Activated naive CD8-positive, alpha-beta T cell treated with anti-CD3 and anti-CD28 coated beads, Interleukin-2, amount 10 ng/mL, durations not matched to agents 7 days and 5 days (primary cell): ENCODE measurements around the gene YTHDC2. TPM values are rescaled to one million over a fixed set of nuclear protein-coding genes. Genes with fewer than 3 reads are reported as not detected.

Experiments used
- ATAC-seq: fragments of 150-1000 bp; cut with Tn5 transposase; one replicate; pipeline ENCODE4 v1.10.0; 2021; ENCODE audit warnings: low read depth, moderate library complexity
- POLR2A ChIA-PET: fragments of 350-600 bp; sonication (Branson Sonifier 250); formaldehyde crosslinking; loops from one replicate; lab custom pipeline; 2021; ENCODE audit warnings: antibody characterized with exemption; lab: Charles Lee
- DNase-seq: peaks from one replicate; pipeline ENCODE4 v3.0.0; 2021
- H3K27ac Mint-ChIP-seq: one replicate; pipeline ENCODE4 v1.8.0; 2022; ENCODE audit warnings: mild to moderate bottlenecking, mixed read lengths
- H3K27me3 Mint-ChIP-seq: one replicate; pipeline ENCODE4 v1.8.0; 2022; ENCODE audit warnings: mild to moderate bottlenecking, moderate library complexity, mixed read lengths
- H3K36me3 Mint-ChIP-seq: one replicate; pipeline ENCODE4 v1.8.0; 2021; ENCODE audit warnings: mild to moderate bottlenecking, mixed read lengths
- H3K4me1 Mint-ChIP-seq: one replicate; pipeline ENCODE4 v1.8.0; 2021; ENCODE audit warnings: mixed read lengths
- H3K4me3 Mint-ChIP-seq: one replicate; pipeline ENCODE4 v1.8.0; 2022; ENCODE audit warnings: mild to moderate bottlenecking, moderate library complexity, mixed read lengths
- H3K9me3 Mint-ChIP-seq: one replicate; pipeline ENCODE4 v1.8.0; 2021; ENCODE audit warnings: mixed read lengths
- total RNA-seq, 2 experiments: library from RNA; stranded (reverse); gene quantifications; one replicate each; pipeline ENCODE4 v1.2.3, GENCODE V29; 2021

The YTHDC2 gene
- total RNA-seq = 10 to 100 TPM; 37.7 to 37.9 TPM

DNA sequence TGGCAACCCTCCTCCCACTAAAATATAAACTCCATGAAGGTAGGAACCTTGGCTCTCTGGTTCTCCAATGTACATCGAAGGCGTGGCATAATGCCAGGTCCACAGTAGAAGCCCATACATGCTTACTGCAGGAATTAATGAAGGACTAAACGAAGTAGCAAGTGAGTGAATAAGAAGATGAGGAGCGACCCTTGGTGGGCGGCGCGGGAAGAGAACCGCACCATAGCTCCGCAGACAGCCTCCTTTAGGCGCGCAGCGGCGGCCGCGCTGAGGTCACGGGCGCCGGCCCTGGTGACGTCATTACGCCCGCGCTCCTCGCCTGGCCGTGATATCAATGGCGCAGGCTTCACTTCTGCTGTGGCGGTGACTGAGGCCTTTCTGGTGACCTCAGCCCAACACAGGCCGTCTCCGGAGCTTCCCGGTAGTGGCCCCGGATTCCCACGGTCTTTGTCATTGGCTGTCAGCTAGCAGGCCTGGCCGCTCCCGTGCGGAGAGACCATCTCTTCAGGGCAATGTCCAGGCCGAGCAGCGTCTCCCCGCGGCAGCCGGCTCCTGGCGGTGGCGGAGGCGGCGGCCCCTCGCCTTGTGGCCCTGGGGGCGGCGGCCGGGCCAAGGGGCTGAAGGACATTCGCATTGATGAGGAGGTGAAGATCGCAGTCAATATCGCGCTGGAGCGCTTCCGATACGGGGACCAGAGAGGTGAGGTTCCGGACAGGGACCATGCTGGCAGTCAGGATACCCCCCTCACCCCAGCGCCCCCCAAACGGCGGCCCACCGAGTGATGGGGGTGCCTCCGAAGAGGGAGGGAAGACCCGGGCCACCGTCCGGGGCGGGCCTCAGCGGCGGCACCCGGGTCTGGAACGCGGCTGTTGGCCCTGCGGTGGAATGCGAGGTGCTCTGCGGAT is at the start of gene YTHDC2:
Gene YTHDC2, plus strand, starts transcription at position 311 of the 905 bp plus-strand sequence. Its CDS starts 202 bp downstream, at position 513.
- H3K36me3 Mint-ChIP-seq = peaks cover 16% of the 10 kb centered on the region
- H3K27me3 Mint-ChIP-seq = peaks cover 22% of the 10 kb centered on the region
- peaks cover 26% of the 10 kb centered on the region for H3K4me1 Mint-ChIP-seq
- DNase-seq (peak; percentile 89), ATAC-seq (peak; percentile 98)
- peak within 1 kb of the TSS; percentile 93 for H3K4me3 Mint-ChIP-seq
- POLR2A ChIA-PET = interaction anchor here (0.6 to 1.8 kb wide), 8 partner anchors 11 to 538 kb away, joined by 3 to 12 read pairs (median 3); partner anchors contain the start of gene DCP2
- no peaks in the 10 kb centered on the region for H3K9me3 Mint-ChIP-seq
- H3K27ac Mint-ChIP-seq = peak within 1 kb of the TSS; percentile 86

DNA sequence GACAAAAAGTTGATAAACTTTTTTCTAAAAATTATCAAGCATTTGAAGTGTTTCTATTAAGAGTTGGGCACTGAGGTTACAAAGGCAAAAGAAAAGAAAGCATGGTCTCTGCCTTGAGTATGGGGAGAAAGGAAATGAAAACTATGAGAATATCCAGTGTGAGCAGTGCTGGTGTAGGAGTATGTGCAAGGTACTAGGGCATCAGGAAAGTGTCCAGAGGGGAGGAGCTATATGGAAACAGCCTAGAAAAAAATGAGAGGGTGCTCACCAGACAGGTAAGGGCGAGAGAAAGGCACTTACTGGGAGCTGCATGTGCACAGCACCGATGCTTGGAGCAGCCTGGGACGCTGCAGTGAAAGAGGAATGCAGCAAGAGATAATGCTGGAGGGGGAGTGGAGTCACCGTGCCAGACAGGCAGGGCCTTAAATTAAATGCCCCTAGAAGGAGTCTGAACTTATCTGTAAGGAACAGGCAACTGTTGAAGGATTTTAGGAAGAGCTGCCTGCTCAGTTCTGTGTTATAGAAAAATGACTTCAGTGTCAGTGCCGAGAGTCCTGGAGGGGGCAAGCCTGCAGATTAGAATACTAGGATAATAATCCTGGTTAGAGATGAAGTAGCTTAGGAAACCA is 39.3 kb upstream of the YTHDC2 start:
- H3K36me3 Mint-ChIP-seq = no peaks in the 10 kb centered on the region
- H3K4me1 Mint-ChIP-seq = no peaks in the 10 kb centered on the region
- peaks cover 2% of the 10 kb centered on the region for H3K9me3 Mint-ChIP-seq
- H3K4me3 Mint-ChIP-seq = no peak overlapping the region
- peaks cover 54% of the 10 kb centered on the region for H3K27me3 Mint-ChIP-seq
- DNase-seq (no peak), ATAC-seq (no peak)
- no peak overlapping the region for H3K27ac Mint-ChIP-seq
- POLR2A ChIA-PET = no interaction called here

DNA sequence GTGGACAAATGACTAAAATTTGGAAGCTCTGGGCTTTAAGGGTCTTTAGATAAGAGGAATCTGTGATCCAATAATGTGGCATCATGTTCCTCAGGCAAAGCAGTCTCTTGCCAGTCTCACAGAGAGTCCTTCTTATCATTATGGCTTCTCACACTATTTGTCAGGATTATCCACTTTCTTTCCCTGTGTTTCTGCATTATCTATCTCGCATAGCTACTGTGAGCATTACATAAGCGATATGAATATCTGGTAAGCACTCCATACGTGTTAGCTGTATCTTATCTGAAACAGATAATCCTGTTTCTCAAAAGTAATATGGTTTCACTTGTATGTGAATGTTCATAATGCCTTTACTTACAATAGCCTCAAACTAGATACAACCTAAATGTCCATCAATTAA is 34.8 kb upstream of the YTHDC2 start:
- H3K4me1 Mint-ChIP-seq = no peaks in the 10 kb centered on the region
- POLR2A ChIA-PET = no interaction called here
- ATAC-seq (no peak), DNase-seq (no peak)
- no peaks in the 10 kb centered on the region for H3K36me3 Mint-ChIP-seq
- no peak overlapping the region for H3K4me3 Mint-ChIP-seq
- no peaks in the 10 kb centered on the region for H3K9me3 Mint-ChIP-seq
- peaks cover 70% of the 10 kb centered on the region for H3K27me3 Mint-ChIP-seq
- no peak overlapping the region for H3K27ac Mint-ChIP-seq

DNA sequence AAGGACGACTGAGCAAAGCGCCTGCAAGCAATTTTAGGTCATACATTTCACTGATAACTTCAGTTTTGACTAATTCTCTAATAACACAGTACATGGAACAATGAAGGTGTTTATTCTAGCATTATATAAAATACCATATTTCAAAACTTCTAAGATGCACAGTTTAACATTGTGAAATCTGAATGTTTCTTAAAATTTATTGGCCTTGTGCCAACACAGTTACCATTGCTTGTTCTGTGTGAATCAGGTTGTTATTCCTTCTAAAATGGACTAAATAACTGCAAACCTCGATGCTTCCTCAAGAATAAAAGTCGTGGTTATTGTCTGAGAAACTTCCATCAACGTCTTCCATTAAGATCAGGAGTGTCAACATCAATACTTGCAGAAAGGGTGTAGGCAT is 33.3 kb upstream of the YTHDC2 start:
- no peak overlapping the region for H3K27ac Mint-ChIP-seq
- H3K4me3 Mint-ChIP-seq = no peak overlapping the region
- ATAC-seq (no peak), DNase-seq (no peak)
- H3K36me3 Mint-ChIP-seq = no peaks in the 10 kb centered on the region
- H3K4me1 Mint-ChIP-seq = no peaks in the 10 kb centered on the region
- peaks cover 70% of the 10 kb centered on the region for H3K27me3 Mint-ChIP-seq
- H3K9me3 Mint-ChIP-seq = no peaks in the 10 kb centered on the region
- POLR2A ChIA-PET = no interaction called here

DNA sequence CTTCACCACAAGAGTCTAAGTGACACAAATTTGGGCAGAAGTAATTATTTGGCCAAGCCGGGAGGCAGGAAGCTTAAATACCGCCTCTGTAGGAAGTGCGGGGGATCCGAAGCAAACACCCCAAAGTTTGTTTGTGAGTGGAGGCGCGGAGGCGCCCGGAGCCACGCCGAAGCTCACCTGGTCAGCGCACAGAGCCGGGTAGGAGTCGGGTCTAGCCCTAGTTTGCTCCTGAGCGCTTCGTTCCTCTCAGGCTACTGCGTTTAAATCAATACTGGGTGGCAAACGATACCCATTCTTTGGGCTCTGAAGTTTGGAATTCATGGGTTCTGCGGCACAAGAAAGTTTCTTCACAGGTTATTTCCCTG is 26.1 kb upstream of the YTHDC2 start:
- ATAC-seq = no peak
- peaks cover 9% of the 10 kb centered on the region for H3K36me3 Mint-ChIP-seq
- DNase-seq = no peak
- peak overlapping the region; percentile 68 for H3K4me3 Mint-ChIP-seq
- H3K27ac Mint-ChIP-seq = no peak overlapping the region
- peaks cover 19% of the 10 kb centered on the region for H3K9me3 Mint-ChIP-seq
- POLR2A ChIA-PET = no interaction called here
- peaks cover 75% of the 10 kb centered on the region for H3K27me3 Mint-ChIP-seq
- peaks cover 14% of the 10 kb centered on the region for H3K4me1 Mint-ChIP-seq

DNA sequence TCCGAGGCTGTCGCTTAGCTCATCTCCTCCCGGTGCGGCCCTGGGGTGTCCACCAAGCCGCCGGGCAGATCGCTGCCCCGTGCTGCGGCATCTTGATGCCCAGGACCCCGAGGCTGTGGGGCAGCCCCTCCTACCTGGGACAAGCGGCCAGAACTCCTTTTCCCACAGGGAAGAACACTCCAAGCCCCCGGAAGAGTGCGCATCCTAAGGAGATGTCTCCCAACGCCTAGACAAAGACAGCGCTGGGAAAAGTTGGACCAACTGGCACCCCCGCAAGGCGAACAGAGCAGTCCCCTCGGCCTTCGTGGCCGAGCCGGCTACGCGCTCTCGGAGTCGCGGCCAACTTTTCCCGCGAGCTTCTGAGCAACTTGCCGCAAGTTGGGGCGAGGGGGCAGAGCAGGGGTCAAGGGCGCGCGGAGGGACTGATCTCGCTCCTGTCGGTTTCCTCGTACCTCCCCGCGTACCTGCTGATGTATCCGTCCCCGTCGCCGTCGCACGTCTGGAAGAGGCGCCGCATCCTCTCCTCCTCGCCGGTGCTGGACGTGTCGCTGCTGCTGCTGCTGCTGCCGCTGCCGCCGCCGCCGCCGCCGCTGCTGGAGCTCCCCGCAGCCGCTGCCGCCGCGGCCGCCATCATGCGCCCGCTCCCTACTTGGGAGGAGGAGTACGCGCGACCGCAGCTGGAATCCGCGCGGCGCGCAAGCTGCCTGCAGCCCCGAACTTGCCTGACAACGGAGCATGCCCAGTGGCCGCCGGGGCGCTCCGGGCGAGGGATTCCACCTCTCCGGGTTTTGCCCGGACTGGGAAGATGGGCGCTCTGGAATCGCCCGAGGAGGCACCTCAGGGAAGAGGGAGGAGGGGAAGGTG is 25.5 kb upstream of the YTHDC2 start, which contains the start of gene MCC:
Gene MCC, minus strand, starts transcription at position 673 of the 864 bp plus-strand sequence.
- no peak within 1 kb of the TSS for H3K27ac Mint-ChIP-seq
- peaks cover 9% of the 10 kb centered on the region for H3K36me3 Mint-ChIP-seq
- peaks cover 19% of the 10 kb centered on the region for H3K9me3 Mint-ChIP-seq
- POLR2A ChIA-PET = no interaction called here
- H3K27me3 Mint-ChIP-seq = peaks cover 73% of the 10 kb centered on the region
- ATAC-seq = peak; percentile 52
- peak within 1 kb of the TSS; percentile 75 for H3K4me3 Mint-ChIP-seq
- H3K4me1 Mint-ChIP-seq = peaks cover 14% of the 10 kb centered on the region
- DNase-seq = peak; percentile 60

DNA sequence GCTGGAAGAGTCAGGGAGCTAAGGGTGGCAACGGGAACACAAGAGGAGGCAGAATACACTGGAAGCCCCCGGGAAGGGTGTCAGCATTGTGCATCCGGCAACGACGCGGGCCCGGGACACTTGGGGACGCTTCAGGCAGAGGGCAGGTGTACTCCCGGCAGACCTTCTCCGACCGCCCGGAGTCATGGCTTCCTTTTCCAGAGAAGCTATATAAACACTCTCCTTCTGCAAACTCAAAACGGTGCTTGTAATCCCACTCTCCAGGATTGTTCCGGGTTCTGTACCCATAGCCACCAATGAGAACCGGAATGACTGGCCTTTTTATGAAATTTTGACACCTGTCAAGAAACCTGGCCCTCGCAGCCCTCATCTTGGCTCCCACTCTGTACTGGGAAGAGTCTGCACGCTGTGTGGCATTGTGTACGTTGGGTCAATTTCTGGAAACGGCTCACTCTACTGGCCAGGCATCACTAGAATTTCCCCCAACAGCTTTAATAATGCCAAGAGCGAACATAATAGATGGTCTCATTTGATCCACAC is 24.8 kb upstream of the YTHDC2 start:
- DNase-seq = no peak

DNA sequence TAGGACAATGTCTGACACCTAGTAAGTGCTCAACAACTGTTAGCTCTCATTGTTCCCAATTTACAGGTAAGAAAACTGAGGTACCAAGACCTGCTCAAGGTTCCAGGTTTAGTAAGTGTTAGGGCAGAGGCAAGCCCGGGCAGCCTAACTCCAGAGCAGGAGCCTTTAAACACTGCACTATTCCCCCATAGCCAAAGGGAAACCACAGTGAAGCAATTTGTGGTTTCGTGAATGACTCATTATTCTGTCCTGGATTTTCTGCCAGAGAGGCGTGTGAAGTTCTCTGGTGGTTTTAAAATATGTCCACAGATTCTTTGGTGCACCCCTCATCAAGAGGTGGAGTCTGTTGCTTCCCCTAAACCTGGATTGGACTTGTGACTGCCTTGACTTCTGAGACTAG is 24.2 kb upstream of the YTHDC2 start:
- peaks cover 73% of the 10 kb centered on the region for H3K27me3 Mint-ChIP-seq
- H3K27ac Mint-ChIP-seq = no peak overlapping the region
- peaks cover 9% of the 10 kb centered on the region for H3K36me3 Mint-ChIP-seq
- peaks cover 14% of the 10 kb centered on the region for H3K4me1 Mint-ChIP-seq
- peak overlapping the region; percentile 3 for H3K4me3 Mint-ChIP-seq
- DNase-seq (no peak), ATAC-seq (peak; percentile 71)
- POLR2A ChIA-PET = interaction anchor here (1.4 kb wide), 1 partner anchor 24 kb away, joined by 3 read pairs; the partner anchor contains the start of gene YTHDC2
- H3K9me3 Mint-ChIP-seq = peaks cover 19% of the 10 kb centered on the region

More for the DNA sequence above, 24.8 kb upstream of the YTHDC2 start:
- H3K4me1 Mint-ChIP-seq = peaks cover 14% of the 10 kb centered on the region
- peak overlapping the region; percentile 75 for H3K4me3 Mint-ChIP-seq
- H3K36me3 Mint-ChIP-seq = peaks cover 9% of the 10 kb centered on the region
- H3K27me3 Mint-ChIP-seq = peaks cover 76% of the 10 kb centered on the region
- peaks cover 19% of the 10 kb centered on the region for H3K9me3 Mint-ChIP-seq
- no peak overlapping the region for H3K27ac Mint-ChIP-seq
- POLR2A ChIA-PET = interaction anchor here (1.4 kb wide), 1 partner anchor 25 kb away, joined by 3 read pairs; the partner anchor contains the start of gene YTHDC2
- ATAC-seq = peak; percentile 23

DNA sequence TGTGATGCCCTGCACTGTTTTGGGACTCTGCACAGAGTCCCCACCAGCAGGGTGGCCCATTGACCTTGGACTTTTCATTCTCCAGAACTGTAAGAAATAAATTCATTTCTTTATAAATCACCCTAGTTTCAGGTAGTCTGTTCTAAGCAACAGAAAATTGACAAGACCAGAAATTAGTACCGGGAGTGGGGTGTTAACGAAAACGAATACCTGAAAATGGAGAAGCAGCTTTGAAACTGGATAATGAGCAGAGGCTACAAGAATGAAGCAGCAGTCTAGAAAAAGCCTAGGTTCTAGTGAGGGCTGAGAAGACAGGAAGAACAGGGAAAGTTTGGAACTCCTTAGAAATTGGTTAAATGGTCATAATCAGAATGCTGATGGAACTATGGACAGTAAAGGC is 23.2 kb upstream of the YTHDC2 start:
- ATAC-seq (no peak), DNase-seq (no peak)
- Mint-ChIP-seq H3K27ac (no peak overlapping the region), H3K9me3 (peaks cover 19% of the 10 kb centered on the region), H3K4me3 (no peak overlapping the region), H3K4me1 (peaks cover 14% of the 10 kb centered on the region), H3K36me3 (peaks cover 9% of the 10 kb centered on the region), H3K27me3 (peaks cover 71% of the 10 kb centered on the region)
- POLR2A ChIA-PET = no interaction called here

DNA sequence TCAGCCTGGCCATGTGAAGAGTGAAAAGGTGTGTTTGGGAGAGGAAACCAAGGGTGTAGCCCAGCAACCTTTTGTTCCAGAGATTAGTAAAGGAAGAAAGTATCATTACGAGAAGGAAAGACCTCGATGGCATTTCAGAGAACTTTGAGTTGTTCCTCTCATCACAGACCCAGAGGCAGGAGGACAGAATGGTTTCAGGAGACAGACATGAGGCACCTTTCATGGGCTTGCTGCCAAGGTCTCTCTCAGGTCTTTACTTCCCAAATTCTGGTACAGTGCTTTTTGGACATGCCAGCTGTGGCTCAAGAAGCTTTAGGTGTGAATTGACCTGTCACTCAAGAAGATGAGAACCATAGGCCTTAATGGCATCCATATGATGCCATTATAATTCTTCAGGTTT is 22.5 kb upstream of the YTHDC2 start:
- DNase-seq = no peak
- POLR2A ChIA-PET = no interaction called here
- Mint-ChIP-seq H3K9me3 (peaks cover 19% of the 10 kb centered on the region), H3K36me3 (peaks cover 9% of the 10 kb centered on the region), H3K4me3 (no peak overlapping the region), H3K27me3 (peaks cover 70% of the 10 kb centered on the region), H3K27ac (no peak overlapping the region), H3K4me1 (peaks cover 14% of the 10 kb centered on the region)
- ATAC-seq = no peak

DNA sequence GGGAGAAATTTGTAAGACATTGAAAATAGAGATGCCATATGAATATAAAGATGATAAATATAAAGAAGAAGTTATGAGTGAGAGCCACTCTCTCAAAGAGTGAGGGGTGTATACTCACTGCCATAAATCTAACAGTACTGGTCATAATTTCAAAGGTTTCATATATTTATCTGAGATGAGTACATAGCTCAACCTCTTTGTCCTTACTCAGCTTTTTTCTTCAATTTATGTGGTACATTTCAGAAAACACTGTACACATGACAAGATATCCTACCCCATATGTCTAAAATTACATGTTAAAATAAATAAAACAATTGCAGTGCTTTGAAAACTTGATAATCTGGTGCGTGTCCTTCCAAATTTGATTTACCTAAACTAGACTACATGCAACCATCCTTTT is 20.0 kb upstream of the YTHDC2 start:
- Mint-ChIP-seq H3K9me3 (peaks cover 19% of the 10 kb centered on the region), H3K4me3 (no peak overlapping the region), H3K27me3 (peaks cover 71% of the 10 kb centered on the region), H3K4me1 (peaks cover 9% of the 10 kb centered on the region), H3K36me3 (peaks cover 9% of the 10 kb centered on the region), H3K27ac (no peak overlapping the region)
- ATAC-seq (no peak), DNase-seq (no peak)
- POLR2A ChIA-PET = no interaction called here

DNA sequence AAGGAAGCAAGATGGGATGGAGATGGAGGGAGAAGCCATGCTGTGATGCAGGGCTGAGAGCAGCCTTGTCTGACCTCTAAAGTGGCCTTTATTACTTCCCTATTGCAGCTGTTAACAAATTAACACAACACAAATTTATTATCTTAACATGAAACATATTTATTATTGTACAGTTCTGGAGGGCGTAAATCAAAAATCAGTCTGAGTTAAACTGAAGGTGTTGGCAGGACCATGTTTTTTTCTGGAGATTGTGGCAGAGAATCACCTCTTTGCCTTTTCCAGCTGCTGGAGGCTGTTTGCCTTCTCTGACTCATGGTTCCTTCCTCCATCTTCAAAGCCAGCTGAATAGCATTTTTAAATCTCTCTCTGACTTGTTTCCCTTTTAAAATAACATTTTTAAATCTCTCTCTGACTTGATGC is 18.1 kb upstream of the YTHDC2 start:
- H3K4me3 Mint-ChIP-seq = no peak overlapping the region
- peaks cover 69% of the 10 kb centered on the region for H3K27me3 Mint-ChIP-seq
- ATAC-seq (no peak), DNase-seq (no peak)
- peaks cover 18% of the 10 kb centered on the region for H3K9me3 Mint-ChIP-seq
- H3K36me3 Mint-ChIP-seq = peaks cover 5% of the 10 kb centered on the region
- H3K27ac Mint-ChIP-seq = no peak overlapping the region
- POLR2A ChIA-PET = no interaction called here
- no peaks in the 10 kb centered on the region for H3K4me1 Mint-ChIP-seq
